ENCODE results near the gene ZNF90. TPM values are rescaled to one million over a fixed set of nuclear protein-coding genes. Genes with fewer than 3 reads are reported as not detected.
A peak's percentile ranks its signal among the peaks of the same experiment; 100 is the strongest.
"Not testable (repeated sequence)": the region's sequence is repeated elsewhere in the genome, so short reads cannot be mapped to it uniquely, and the experiment has no call there.

The ZNF90 gene
- total RNA-seq, 1 donor from 2014 or later = 5.8 TPM

GRCh38 chr19:20044663-20045062, 33.1 kb upstream of the ZNF90 start:
- Histone ChIP-seq H3K9me3 (ENCODE audit: insufficient read depth, low read depth, low read length) (no peaks in the 10 kb centered on the region), H2AFZ (ENCODE audit: low read depth, low read length) (no peak overlapping the region), H3K27me3 (ENCODE audit: insufficient read depth, low read length) (no peaks in the 10 kb centered on the region), H4K20me1 (ENCODE audit: insufficient read depth, low read length) (no peaks in the 10 kb centered on the region), H3K9ac (ENCODE audit: low read length) (no peak overlapping the region), H3K4me1 (ENCODE audit: insufficient read depth, low read length) (no peaks in the 10 kb centered on the region), H3K4me2 (ENCODE audit: low read length) (no peak overlapping the region), H3K79me2 (ENCODE audit: insufficient read depth, low read length) (no peaks in the 10 kb centered on the region), H3K27ac (ENCODE audit: low read depth, low read length) (no peak overlapping the region), H3K36me3 (ENCODE audit: insufficient read depth, low read length) (no peaks in the 10 kb centered on the region), H3K4me3 (ENCODE audit: insufficient read depth, low read depth, low read length) (no peak overlapping the region)
- TF ChIP-seq EZH2 (IDR thresholded peaks at IDR 0.05; ENCODE audit: insufficient read depth, low read length) (no peak), CTCF (IDR thresholded peaks at IDR 0.05; ENCODE audit: insufficient read depth, low read depth, low read length) (no peak)
- H3K27ac Mint-ChIP-seq (ENCODE audit: unreplicated experiment) = no peak overlapping the region
- H3K27me3 Mint-ChIP-seq (ENCODE audit: low read depth, unreplicated experiment) = peaks cover 5% of the 10 kb centered on the region
- DNase-seq (ENCODE audit: low read depth) (no peak), FAIRE-seq (no peak)
- no peaks in the 10 kb centered on the region for H3K36me3 Mint-ChIP-seq (ENCODE audit: low read depth, unreplicated experiment)
- peaks cover 2% of the 10 kb centered on the region for H3K9me3 Mint-ChIP-seq (ENCODE audit: unreplicated experiment)
- no peaks in the 10 kb centered on the region for H3K4me1 Mint-ChIP-seq (ENCODE audit: low read depth, unreplicated experiment)
- no peak overlapping the region for H3K4me3 Mint-ChIP-seq (ENCODE audit: unreplicated experiment)

- H3K4me3 Mint-ChIP-seq (ENCODE audit: unreplicated experiment); H4K20me1 ChIP-seq (ENCODE audit: insufficient read depth, low read length); H3K9me3 ChIP-seq (ENCODE audit: insufficient read depth, low read depth, low read length); H2AFZ ChIP-seq (ENCODE audit: low read depth, low read length); H3K27ac Mint-ChIP-seq (ENCODE audit: unreplicated experiment); H3K27me3 Mint-ChIP-seq (ENCODE audit: low read depth, unreplicated experiment); H3K27ac ChIP-seq (ENCODE audit: low read depth, low read length); FAIRE-seq; H3K9ac ChIP-seq (ENCODE audit: low read length); DNase-seq (ENCODE audit: low read depth); H3K36me3 ChIP-seq (ENCODE audit: insufficient read depth, low read length); H3K27me3 ChIP-seq (ENCODE audit: insufficient read depth, low read length); H3K4me1 Mint-ChIP-seq (ENCODE audit: low read depth, unreplicated experiment); H3K79me2 ChIP-seq (ENCODE audit: insufficient read depth, low read length); H3K9me3 Mint-ChIP-seq (ENCODE audit: unreplicated experiment); H3K4me2 ChIP-seq (ENCODE audit: low read length); H3K36me3 Mint-ChIP-seq (ENCODE audit: low read depth, unreplicated experiment); H3K4me3 ChIP-seq (ENCODE audit: insufficient read depth, low read depth, low read length); H3K4me1 ChIP-seq (ENCODE audit: insufficient read depth, low read length): not testable (repeated sequence)
These were observed 32.1 kb upstream of the ZNF90 start for GRCh38 chr19:20045742-20046141.

- Mint-ChIP-seq H3K4me1 (ENCODE audit: low read depth, unreplicated experiment) (no peaks in the 10 kb centered on the region), H3K4me3 (ENCODE audit: unreplicated experiment) (peak overlapping the region; percentile 96), H3K36me3 (ENCODE audit: low read depth, unreplicated experiment) (no peaks in the 10 kb centered on the region), H3K9me3 (ENCODE audit: unreplicated experiment) (peaks cover 2% of the 10 kb centered on the region), H3K27ac (ENCODE audit: unreplicated experiment) (peak overlapping the region; percentile 88), H3K27me3 (ENCODE audit: low read depth, unreplicated experiment) (no peaks in the 10 kb centered on the region)
- peak overlapping the region; percentile 100 for H2AFZ ChIP-seq (ENCODE audit: low read depth, low read length)
- TF ChIP-seq CTCF (IDR thresholded peaks at IDR 0.05; ENCODE audit: insufficient read depth, low read depth, low read length) (no peak), EZH2 (IDR thresholded peaks at IDR 0.05; ENCODE audit: insufficient read depth, low read length) (no peak)
- H3K27ac ChIP-seq (ENCODE audit: low read depth, low read length) = peak overlapping the region; percentile 55
- H3K9me3 ChIP-seq (ENCODE audit: insufficient read depth, low read depth, low read length) = no peaks in the 10 kb centered on the region
- no peaks in the 10 kb centered on the region for H3K79me2 ChIP-seq (ENCODE audit: insufficient read depth, low read length)
- DNase-seq (ENCODE audit: low read depth) (peak; percentile 99), FAIRE-seq (peak; percentile 73)
- H3K9ac ChIP-seq (ENCODE audit: low read length) = peak overlapping the region; percentile 75
- no peaks in the 10 kb centered on the region for H3K27me3 ChIP-seq (ENCODE audit: insufficient read depth, low read length)
- H3K4me3 ChIP-seq (ENCODE audit: insufficient read depth, low read depth, low read length) = peak overlapping the region; percentile 97
- peak overlapping the region; percentile 99 for H3K4me2 ChIP-seq (ENCODE audit: low read length)
- peaks cover 6% of the 10 kb centered on the region for H3K4me1 ChIP-seq (ENCODE audit: insufficient read depth, low read length)
- H3K36me3 ChIP-seq (ENCODE audit: insufficient read depth, low read length) = no peaks in the 10 kb centered on the region
- H4K20me1 ChIP-seq (ENCODE audit: insufficient read depth, low read length) = no peaks in the 10 kb centered on the region
These were observed 25.7 kb upstream of the ZNF90 start for GRCh38 chr19:20051841-20052768.

GRCh38 chr19:20058738-20059137, 19.1 kb upstream of the ZNF90 start:
- not testable (repeated sequence) for H3K9ac ChIP-seq (ENCODE audit: low read length); H3K4me3 Mint-ChIP-seq (ENCODE audit: unreplicated experiment); H3K9me3 Mint-ChIP-seq (ENCODE audit: unreplicated experiment); DNase-seq (ENCODE audit: low read depth); H4K20me1 ChIP-seq (ENCODE audit: insufficient read depth, low read length); H3K27ac Mint-ChIP-seq (ENCODE audit: unreplicated experiment); H3K27me3 Mint-ChIP-seq (ENCODE audit: low read depth, unreplicated experiment); FAIRE-seq; H3K27ac ChIP-seq (ENCODE audit: low read depth, low read length); H3K36me3 Mint-ChIP-seq (ENCODE audit: low read depth, unreplicated experiment); H3K27me3 ChIP-seq (ENCODE audit: insufficient read depth, low read length); H3K4me2 ChIP-seq (ENCODE audit: low read length); H3K4me3 ChIP-seq (ENCODE audit: insufficient read depth, low read depth, low read length); H2AFZ ChIP-seq (ENCODE audit: low read depth, low read length); H3K4me1 Mint-ChIP-seq (ENCODE audit: low read depth, unreplicated experiment); H3K79me2 ChIP-seq (ENCODE audit: insufficient read depth, low read length); H3K4me1 ChIP-seq (ENCODE audit: insufficient read depth, low read length); H3K36me3 ChIP-seq (ENCODE audit: insufficient read depth, low read length); H3K9me3 ChIP-seq (ENCODE audit: insufficient read depth, low read depth, low read length)

Data from astrocyte (in vitro differentiated cells and primary cell).